Endothelial cell of umbilical vein (primary cell): ENCODE measurements around the gene PARP1. TPM values are rescaled to one million over a fixed set of nuclear protein-coding genes. Genes with fewer than 3 reads are reported as not detected.

ENCODE experiments used
- BruUV-seq: library from RNA; stranded (reverse); fragments of 400-500 nt; replicated peaks from 2 replicates; lab custom pipeline; 2021; lab: Mats Ljungman, UMichigan
- CTCF ChIA-PET: fragments of 300-600, 350-600 bp; sonication (Branson Sonifier 250); formaldehyde crosslinking; loops from one replicate; lab custom pipeline; 2021; ENCODE audit warnings: antibody characterized with exemption, inconsistent platforms; lab: Charles Lee
- POLR2A ChIA-PET: fragments of 300-600, 350-600 bp; sonication (Branson Sonifier 250); formaldehyde crosslinking; loops from one replicate; lab custom pipeline; 2021; ENCODE audit warnings: antibody characterized with exemption, inconsistent platforms; lab: Charles Lee
- DNase-seq: peaks from one replicate; pipeline ENCODE4 v3.0.0-alpha.2; 2011; ENCODE audit warnings: low read depth, low spot score
- FAIRE-seq: peaks from 2 replicates; lab custom pipeline; 2011; peaks lifted over from hg19 to GRCh38; lab: Jason Lieb, UNC
- H2AFZ ChIP-seq: 2 replicates; pipeline ENCODE4 v1.6.0; 2012; ENCODE audit warnings: low read depth, low read length, control low read depth, inconsistent platforms
- H3K27ac ChIP-seq: 2 replicates; pipeline ENCODE4 v1.5.1; 2011; ENCODE audit warnings: low read depth, mild to moderate bottlenecking, control low read depth, low read length, moderate library complexity; ENCODE audit not compliant: insufficient read depth
- H3K27me3 ChIP-seq, 2 experiments: 2 replicates each; pipeline versions ENCODE4 v1.6.0 to v1.6.1; 2011; ENCODE audit warnings: low read length in 2 of 2, mixed read lengths in 1 of 2; ENCODE audit not compliant: control insufficient read depth in 2 of 2, insufficient read depth in 2 of 2
- H3K36me3 ChIP-seq, 2 experiments: 2 replicates in 1 of 2; 3 replicates in 1 of 2; pipeline ENCODE4 v1.5.1; 2011; ENCODE audit warnings: low read length in 2 of 2, mild to moderate bottlenecking in 1 of 2, moderate library complexity in 1 of 2; ENCODE audit not compliant: control insufficient read depth in 2 of 2, insufficient read depth in 2 of 2; ENCODE audit errors: extremely low read depth in 1 of 2
- H3K4me1 ChIP-seq: 3 replicates; pipeline ENCODE4 v1.5.1; 2011; ENCODE audit warnings: mild to moderate bottlenecking, low read length; ENCODE audit not compliant: control insufficient read depth, insufficient read depth; ENCODE audit errors: extremely low read depth
- H3K4me2 ChIP-seq: 2 replicates; pipeline ENCODE4 v1.6.1; 2011; ENCODE audit warnings: low read length, control low read depth, mixed read lengths; ENCODE audit not compliant: insufficient read depth
- H3K4me3 ChIP-seq, 3 experiments: fragments of 200-600 bp in 1 of 3; sonication (generic), shearing (Covaris generic) in 1 of 3; replicated peaks in 1 of 3; 2 replicates each; pipeline ENCODE4 v1.5.1; 2011 to 2016; ENCODE audit warnings: control low read depth in 3 of 3, low read length in 3 of 3, mild to moderate bottlenecking in 2 of 3, inconsistent platforms in 1 of 3, low read depth in 1 of 3, moderate library complexity in 1 of 3; ENCODE audit not compliant: insufficient read depth in 1 of 3
- H3K79me2 ChIP-seq: 2 replicates; pipeline ENCODE4 v1.6.0; 2012; ENCODE audit warnings: low read length, inconsistent platforms; ENCODE audit not compliant: control insufficient read depth, insufficient read depth
- H3K9ac ChIP-seq: replicated peaks from 2 replicates; pipeline ENCODE3; 2011; ENCODE audit warnings: low read length, control low read depth; ENCODE audit not compliant: insufficient read depth; ENCODE audit errors: extremely low read depth
- H3K9me1 ChIP-seq: replicated peaks from 3 replicates; pipeline ENCODE4 v1.6.0; 2011; ENCODE audit warnings: mild to moderate bottlenecking, low read length; ENCODE audit not compliant: control insufficient read depth, insufficient read depth; ENCODE audit errors: extremely low read depth
- H3K9me3 ChIP-seq: replicated peaks from 2 replicates; pipeline ENCODE4 v1.5.1; 2012; ENCODE audit warnings: low read length, inconsistent platforms; ENCODE audit not compliant: control insufficient read depth, insufficient read depth
- H4K20me1 ChIP-seq: replicated peaks from 2 replicates; pipeline ENCODE3; 2011; ENCODE audit warnings: mild to moderate bottlenecking, low read length; ENCODE audit not compliant: control insufficient read depth, insufficient read depth; ENCODE audit errors: extremely low read depth
- CTCF ChIP-seq, 2 donors: IDR thresholded peaks; 1 replicate in 1 of 2; 2 replicates in 1 of 2; pipeline ENCODE4 v1.5.1; 2011; ENCODE audit warnings: low read length in 2 of 2, mild to moderate bottlenecking in 2 of 2, moderate library complexity in 2 of 2, control low read depth in 1 of 2, inconsistent platforms in 1 of 2, low read depth in 1 of 2; ENCODE audit not compliant: insufficient read depth in 1 of 2; ENCODE audit errors: extremely low read depth in 1 of 2
- EZH2 ChIP-seq: IDR thresholded peaks from 2 replicates; pipeline ENCODE4 v1.6.1; 2012; ENCODE audit warnings: borderline replicate concordance, low read depth, mild to moderate bottlenecking, moderate library complexity, low read length, inconsistent platforms; ENCODE audit not compliant: severe bottlenecking
- FOS ChIP-seq: IDR thresholded peaks from 2 replicates; pipeline ENCODE4 v1.6.1; 2011; ENCODE audit warnings: mild to moderate bottlenecking, low read length, moderate library complexity, borderline replicate concordance; ENCODE audit not compliant: insufficient read depth
- GATA2 ChIP-seq: IDR thresholded peaks from 2 replicates; pipeline ENCODE4 v1.7.0; 2011; ENCODE audit warnings: low read depth, mild to moderate bottlenecking, moderate library complexity, mixed read lengths, low read length; ENCODE audit not compliant: insufficient read length, insufficient read depth
- JUN ChIP-seq: IDR thresholded peaks from 2 replicates; pipeline ENCODE4 v1.6.1; 2011; ENCODE audit warnings: borderline replicate concordance, low read depth; ENCODE audit not compliant: insufficient read length, insufficient read depth
- MAX ChIP-seq: IDR thresholded peaks from 2 replicates; pipeline ENCODE4 v1.6.1; 2011; ENCODE audit not compliant: insufficient read depth, insufficient read length
- MYC ChIP-seq: IDR thresholded peaks from one replicate; pipeline ENCODE4 v1.6.1; 2011; ENCODE audit warnings: mild to moderate bottlenecking, low read depth, low read length
- POLR2A ChIP-seq: IDR thresholded peaks from 2 replicates; pipeline ENCODE4 v1.6.1; 2012; ENCODE audit warnings: low read depth, mild to moderate bottlenecking, control low read depth, low read length
- POLR2AphosphoS5 ChIP-seq: IDR thresholded peaks from 2 replicates; pipeline ENCODE4 v1.6.1; 2012; ENCODE audit warnings: low read depth, mild to moderate bottlenecking, control low read depth, low read length, moderate library complexity; ENCODE audit not compliant: insufficient read depth
- dilution Hi-C: fragments of 300-500 bp; cut with MboI; formaldehyde crosslinking; loops from one replicate; pipeline ENCODE4 v1.15.0; 2019; ENCODE audit warnings: low sequenced_read_pairs; ENCODE audit not compliant: extremely low pct_ligation_motif_present
- intact Hi-C: fragments of 100-400 bp; cut with micrococcal nuclease; formaldehyde crosslinking; loops from one replicate; pipeline ENCODE4 v1.10.0; 2022
- polyA plus RNA-seq, 4 experiments: library from polyadenylated mRNA; depleted of rRNA in 3 of 4; stranded (reverse) in 3 of 4; unstranded in 1 of 4; fragments of >200 nt; gene quantifications; 2 replicates each; pipeline versions ENCODE4 v1.2.1 to v1.2.3, GENCODE V29; 2011 to 2012; ENCODE audit warnings: missing spikeins in 1 of 4
- total RNA-seq: library from RNA; stranded (reverse); gene quantifications from 2 replicates; pipeline ENCODE4 v1.2.3, GENCODE V29; 2021

PARP1 gene
- total and polyA plus RNA-seq, 2 donors (not counting 3 experiments of a cell fraction or from before 2014, with no cell fraction given): 136 to 160 TPM

GRCh38 chr1:226390681-226391080 lies 17.2 kb downstream of the PARP1 start:
- H3K36me3 ChIP-seq: peaks cover 9 to 33% of the 10 kb centered on the region in 2 experiments
- H3K4me2 ChIP-seq: no peak overlapping the region
- dilution Hi-C loops (no loop called here), intact Hi-C loops (no loop called here)
- no peak for FAIRE-seq
- POLR2A ChIA-PET: no interaction called here
- H3K27me3 ChIP-seq: no peaks in the 10 kb centered on the region
- no TSS peak for BruUV-seq
- no peak for DNase-seq
- peaks cover 24% of the 10 kb centered on the region for H3K79me2 ChIP-seq
- no peak for TF ChIP-seq EZH2
- TF ChIP-seq MYC: no peak
- TF ChIP-seq JUN: no peak
- no peak for TF ChIP-seq GATA2
- no peak for TF ChIP-seq MAX
- TF ChIP-seq CTCF (IDR thresholded peaks at IDR 0.05; ENCODE audit: extremely low read depth in 1 of 2, insufficient read depth in 1 of 2, low read depth in 1 of 2, low read length in 2 of 2): no peak
- no peak for TF ChIP-seq POLR2A
- TF ChIP-seq FOS: no peak
- no peak for TF ChIP-seq POLR2AphosphoS5
- no peak overlapping the region for H3K4me3 ChIP-seq
- H3K9me3 ChIP-seq: no peaks in the 10 kb centered on the region
- CTCF ChIA-PET: interaction anchor here (0.6 kb wide), 1 partner anchor 20 kb away, joined by 3 read pairs; no protein-coding TSS in a partner anchor
- H3K27ac ChIP-seq: no peak overlapping the region
- peaks cover 3% of the 10 kb centered on the region for H4K20me1 ChIP-seq
- H2AFZ ChIP-seq: no peak overlapping the region
- no peak overlapping the region for H3K9ac ChIP-seq
- H3K9me1 ChIP-seq: no peaks in the 10 kb centered on the region
- H3K4me1 ChIP-seq: no peaks in the 10 kb centered on the region
